RWPE1 (cell line): Measurements from ENCODE around the gene CNOT4.
"Not testable (repeated sequence)": the region's sequence is repeated elsewhere in the genome, so short reads cannot be mapped to it uniquely, and the experiment has no call there.

Source experiments
- CTCF ChIA-PET: fragments of 350-600 bp; sonication (Branson Sonifier 250); formaldehyde crosslinking; extraction: SDS; loops from one replicate; lab custom pipeline; 2021; lab: Yijun Ruan, JAX
- POLR2A ChIA-PET: fragments of 400-600 bp; formaldehyde crosslinking; extraction: SDS; loops from one replicate; lab custom pipeline; 2020; ENCODE audit warnings: antibody characterized with exemption; ENCODE audit not compliant: low non-redundant PET; lab: Yijun Ruan, JAX
- DNase-seq: peaks from one replicate; pipeline ENCODE4 v3.0.0; 2012; ENCODE audit warnings: low spot score
- H3K27ac ChIP-seq: fragments of 450-650 bp; 2 replicates; pipeline ENCODE4 v1.5.1; 2017
- TF ChIP-seq, protein P1 (sequence below): fragments of 450-650 bp; conservative IDR thresholded peaks from 2 replicates; pipeline ENCODE4 v1.5.1; 2017; ENCODE audit warnings: low read depth, mild to moderate bottlenecking

Gene CNOT4

GRCh38 chr7:135509589-135509838, 388 bp downstream of the CNOT4 start:
- CTCF ChIA-PET = no interaction called here
- H3K27ac ChIP-seq = peak overlapping the region; percentile 90
- POLR2A ChIA-PET = interaction anchor here (0.6 kb wide), 1 partner anchor 20 kb away, joined by 4 read pairs; no protein-coding TSS in a partner anchor
- TF ChIP-seq, protein P1, sequence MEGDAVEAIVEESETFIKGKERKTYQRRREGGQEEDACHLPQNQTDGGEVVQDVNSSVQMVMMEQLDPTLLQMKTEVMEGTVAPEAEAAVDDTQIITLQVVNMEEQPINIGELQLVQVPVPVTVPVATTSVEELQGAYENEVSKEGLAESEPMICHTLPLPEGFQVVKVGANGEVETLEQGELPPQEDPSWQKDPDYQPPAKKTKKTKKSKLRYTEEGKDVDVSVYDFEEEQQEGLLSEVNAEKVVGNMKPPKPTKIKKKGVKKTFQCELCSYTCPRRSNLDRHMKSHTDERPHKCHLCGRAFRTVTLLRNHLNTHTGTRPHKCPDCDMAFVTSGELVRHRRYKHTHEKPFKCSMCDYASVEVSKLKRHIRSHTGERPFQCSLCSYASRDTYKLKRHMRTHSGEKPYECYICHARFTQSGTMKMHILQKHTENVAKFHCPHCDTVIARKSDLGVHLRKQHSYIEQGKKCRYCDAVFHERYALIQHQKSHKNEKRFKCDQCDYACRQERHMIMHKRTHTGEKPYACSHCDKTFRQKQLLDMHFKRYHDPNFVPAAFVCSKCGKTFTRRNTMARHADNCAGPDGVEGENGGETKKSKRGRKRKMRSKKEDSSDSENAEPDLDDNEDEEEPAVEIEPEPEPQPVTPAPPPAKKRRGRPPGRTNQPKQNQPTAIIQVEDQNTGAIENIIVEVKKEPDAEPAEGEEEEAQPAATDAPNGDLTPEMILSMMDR = no peak
- DNase-seq = no peak

DNA sequence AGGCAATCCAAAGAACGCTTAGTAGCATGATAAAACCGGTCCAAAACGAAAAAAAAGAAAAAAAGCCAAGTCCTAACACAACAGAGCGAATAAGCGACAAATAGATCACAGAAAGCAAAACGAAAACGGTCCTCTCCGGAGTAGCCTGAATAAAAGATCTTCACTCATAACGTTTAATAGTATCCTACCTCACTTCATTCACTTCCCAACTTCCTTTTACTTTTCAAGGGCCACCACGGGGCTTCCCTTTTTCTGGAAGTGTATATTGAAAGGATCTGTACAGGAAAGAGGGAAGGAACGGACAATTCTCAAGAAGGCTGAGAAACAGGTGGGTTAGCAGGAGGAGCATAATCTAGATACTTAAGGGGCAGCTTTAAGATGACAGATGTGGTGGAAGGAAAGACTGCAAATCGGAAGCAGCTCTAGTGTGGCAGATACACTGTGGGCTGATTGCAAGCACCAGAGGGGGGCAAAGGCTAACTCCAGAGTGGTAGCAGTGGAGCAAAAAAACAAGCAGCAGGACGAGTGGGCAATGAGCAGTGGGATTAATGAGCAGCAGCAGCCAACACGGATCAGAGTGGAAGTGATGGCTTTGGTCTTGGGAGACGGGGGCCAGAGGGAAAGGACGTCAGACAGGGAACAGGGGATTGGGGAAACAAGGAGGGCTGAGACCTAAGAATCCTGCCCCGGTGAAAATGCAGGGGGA, 866 bp downstream of the CNOT4 start:
- peak; percentile 14 for DNase-seq
- CTCF ChIA-PET = no interaction called here
- TF ChIP-seq, protein P1 = no peak
- POLR2A ChIA-PET = interaction anchor here (0.6 kb wide), 1 partner anchor 19 kb away, joined by 4 read pairs; no protein-coding TSS in a partner anchor
- H3K27ac ChIP-seq = peak overlapping the region; percentile 90

DNA sequence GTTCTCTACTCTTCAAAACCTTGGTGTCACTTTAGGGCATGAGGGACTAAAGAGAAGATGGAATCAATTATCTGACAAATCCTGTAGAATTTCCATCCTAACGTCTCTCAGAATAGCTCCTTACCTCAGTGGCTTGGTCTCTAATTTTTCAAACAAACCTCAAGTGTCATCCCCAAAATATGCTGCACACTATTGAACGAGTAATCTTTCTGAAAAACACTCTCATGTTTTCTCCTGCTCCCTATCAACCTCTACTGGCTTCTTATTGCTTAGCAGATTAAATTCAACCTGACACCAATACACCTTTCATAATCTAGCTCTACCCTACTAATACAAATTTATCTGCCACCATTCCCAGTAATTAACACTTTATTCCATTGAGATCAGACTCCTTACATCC, 8.5 kb downstream of the CNOT4 start:
- TF ChIP-seq, protein P1 = no peak
- CTCF ChIA-PET = interaction anchor here (0.7 kb wide), 1 partner anchor 97 kb away, joined by 3 read pairs; no protein-coding TSS in a partner anchor
- no peak overlapping the region for H3K27ac ChIP-seq
- no peak for DNase-seq
- POLR2A ChIA-PET = no interaction called here

GRCh38 chr7:135499818-135500217, 10.1 kb downstream of the CNOT4 start:
- CTCF ChIA-PET = no interaction called here

GRCh38 chr7:135497161-135497560, 12.7 kb downstream of the CNOT4 start:
- H3K27ac ChIP-seq, CTCF ChIA-PET, POLR2A ChIA-PET, DNase-seq: not testable (repeated sequence)

More at GRCh38 chr7:135499818-135500217, 10.1 kb downstream of the CNOT4 start:
- no peak overlapping the region for H3K27ac ChIP-seq
- DNase-seq = no peak
- TF ChIP-seq, protein P1 = no peak
- POLR2A ChIA-PET = no interaction called here

DNA sequence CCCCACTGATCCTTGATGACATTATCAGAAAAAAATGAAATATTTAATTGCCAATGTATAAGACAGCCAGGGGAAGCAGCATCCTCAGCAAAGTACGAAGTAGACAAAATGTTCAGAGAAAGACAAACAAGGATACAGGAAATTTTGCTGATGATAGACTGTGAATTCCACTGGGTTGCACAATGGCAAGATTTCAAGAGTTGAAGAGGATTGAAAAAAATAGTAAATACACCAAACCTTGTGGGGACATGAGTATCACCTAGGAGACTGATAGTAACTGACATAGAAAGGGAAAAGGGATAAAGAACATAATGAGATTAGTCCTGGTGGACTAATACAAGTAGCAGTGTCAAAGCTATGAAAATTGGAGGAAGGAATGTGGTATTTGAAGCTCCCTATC, 16.5 kb downstream of the CNOT4 start:
- ChIA-PET CTCF (no interaction called here), POLR2A (no interaction called here)
- no peak overlapping the region for H3K27ac ChIP-seq
- no peak for DNase-seq
- TF ChIP-seq, protein P1 = no peak

DNA sequence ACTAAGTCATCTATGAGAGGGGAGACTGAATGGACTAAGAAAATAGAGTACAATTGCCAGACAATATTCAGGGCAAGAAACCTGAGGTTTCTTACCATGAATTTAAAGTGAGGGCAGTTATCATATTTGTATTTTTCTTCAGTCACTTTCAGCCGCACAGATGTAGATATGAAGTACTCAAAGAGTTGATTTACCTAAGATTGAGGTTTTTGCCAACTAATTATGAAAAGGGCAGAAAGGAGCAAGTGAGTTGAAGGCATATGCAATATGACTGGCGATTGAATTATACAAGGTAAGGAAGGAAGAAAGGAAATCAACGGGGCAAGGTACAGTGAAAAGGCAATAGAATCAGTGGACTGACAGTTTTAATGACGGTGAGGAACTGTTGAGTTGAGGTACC, 17.8 kb downstream of the CNOT4 start:
- TF ChIP-seq, protein P1 = no peak
- CTCF ChIA-PET = no interaction called here
- no peak for DNase-seq
- POLR2A ChIA-PET = no interaction called here
- H3K27ac ChIP-seq = no peak overlapping the region
